Measurements from ENCODE around the gene PRKCA.
"Not testable (repeated sequence)": the region's sequence is repeated elsewhere in the genome, so short reads cannot be mapped to it uniquely, and the experiment has no call there.

Gene PRKCA

DNA sequence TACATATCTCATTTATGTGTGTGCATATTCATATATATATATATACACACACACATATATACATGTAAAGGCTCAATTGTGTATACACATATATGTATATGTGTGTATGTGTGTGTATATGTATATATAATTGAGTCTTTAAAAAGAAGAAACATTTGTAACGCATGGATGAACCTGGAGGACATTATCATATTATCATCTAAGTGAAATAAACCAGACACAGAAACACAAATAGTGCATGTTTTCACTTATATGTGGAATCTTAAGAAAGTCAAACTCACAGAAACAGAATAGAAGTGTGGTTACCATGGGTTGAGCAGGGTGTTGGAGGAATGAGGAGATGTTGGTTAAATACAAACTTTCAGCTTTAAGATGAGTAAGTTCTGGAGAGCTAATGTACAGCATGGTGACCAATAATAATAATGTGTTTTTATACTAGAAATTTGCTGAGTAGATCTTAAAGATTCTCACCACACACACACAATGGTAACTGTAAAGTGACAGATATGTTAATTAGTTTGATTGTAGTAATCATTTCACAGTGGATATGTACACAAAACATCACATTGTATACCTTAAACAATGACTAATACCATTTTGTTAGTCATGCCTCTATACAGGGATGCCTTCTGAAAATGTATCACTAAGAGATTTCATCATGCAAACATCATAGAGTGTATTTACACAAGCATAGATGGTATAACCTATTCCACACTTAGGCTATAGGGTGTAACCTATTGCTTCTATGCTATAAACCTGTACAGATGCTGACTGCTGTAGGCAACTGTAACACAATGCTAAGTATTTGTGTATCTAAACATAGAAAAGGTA lies 399.9 kb downstream of the PRKCA start:
- no peak for DNase-seq

- no peak for DNase-seq
Observed at GRCh38 chr17:66704858-66705520, 402.6 kb downstream of the PRKCA start.

- DNase-seq, result no peak
Observed at GRCh38 chr17:66706851-66707450, 404.5 kb downstream of the PRKCA start.

DNA sequence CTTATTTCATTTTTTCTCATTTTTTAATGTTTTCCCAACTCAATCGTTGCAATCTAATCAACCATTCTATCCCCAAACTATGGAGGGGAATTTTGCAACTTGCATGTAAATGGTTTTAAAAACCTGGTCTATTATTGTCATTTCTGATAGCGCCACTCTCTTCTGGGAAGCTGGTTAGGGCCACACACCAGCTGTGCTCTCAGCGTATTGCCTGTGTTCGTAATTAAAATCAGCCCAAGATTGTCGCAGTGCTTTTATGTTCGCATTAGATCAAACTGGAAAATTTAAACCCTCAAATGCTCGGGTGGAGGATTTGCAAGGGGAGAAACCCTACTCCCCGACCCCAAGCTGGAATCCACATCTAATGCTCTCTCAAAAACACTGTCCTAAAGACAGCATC lies 409.0 kb downstream of the PRKCA start:
- DNase-seq, result no peak

- no peak for DNase-seq
Observed at GRCh38 chr17:66711881-66712321, 409.5 kb downstream of the PRKCA start.

DNA sequence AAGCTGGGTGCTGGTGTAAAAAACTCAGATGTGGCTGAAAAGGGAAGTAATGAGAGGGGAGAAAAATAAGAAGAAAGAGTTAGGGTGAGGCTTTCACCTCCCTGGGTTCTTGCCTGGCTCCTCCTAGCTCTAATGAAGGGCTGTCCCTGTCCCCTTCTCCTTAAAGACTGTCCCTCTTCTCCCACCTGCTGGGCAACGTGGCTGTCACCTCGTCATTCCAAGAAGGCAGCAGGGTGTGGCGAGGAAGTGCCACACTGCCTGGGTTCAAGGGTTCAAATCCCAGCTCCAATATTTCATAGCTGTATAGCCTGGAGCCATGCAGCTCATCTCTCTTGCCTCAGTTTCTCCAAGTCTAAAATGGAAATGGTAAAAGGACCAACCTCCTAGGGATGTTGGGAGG lies 410.0 kb downstream of the PRKCA start:
- DNase-seq, result no peak

- not testable (repeated sequence) for DNase-seq
Observed at GRCh38 chr17:66713021-66713532, 410.7 kb downstream of the PRKCA start.

- DNase-seq, result no peak
Observed at GRCh38 chr17:66713533-66714042, 411.2 kb downstream of the PRKCA start.

DNA sequence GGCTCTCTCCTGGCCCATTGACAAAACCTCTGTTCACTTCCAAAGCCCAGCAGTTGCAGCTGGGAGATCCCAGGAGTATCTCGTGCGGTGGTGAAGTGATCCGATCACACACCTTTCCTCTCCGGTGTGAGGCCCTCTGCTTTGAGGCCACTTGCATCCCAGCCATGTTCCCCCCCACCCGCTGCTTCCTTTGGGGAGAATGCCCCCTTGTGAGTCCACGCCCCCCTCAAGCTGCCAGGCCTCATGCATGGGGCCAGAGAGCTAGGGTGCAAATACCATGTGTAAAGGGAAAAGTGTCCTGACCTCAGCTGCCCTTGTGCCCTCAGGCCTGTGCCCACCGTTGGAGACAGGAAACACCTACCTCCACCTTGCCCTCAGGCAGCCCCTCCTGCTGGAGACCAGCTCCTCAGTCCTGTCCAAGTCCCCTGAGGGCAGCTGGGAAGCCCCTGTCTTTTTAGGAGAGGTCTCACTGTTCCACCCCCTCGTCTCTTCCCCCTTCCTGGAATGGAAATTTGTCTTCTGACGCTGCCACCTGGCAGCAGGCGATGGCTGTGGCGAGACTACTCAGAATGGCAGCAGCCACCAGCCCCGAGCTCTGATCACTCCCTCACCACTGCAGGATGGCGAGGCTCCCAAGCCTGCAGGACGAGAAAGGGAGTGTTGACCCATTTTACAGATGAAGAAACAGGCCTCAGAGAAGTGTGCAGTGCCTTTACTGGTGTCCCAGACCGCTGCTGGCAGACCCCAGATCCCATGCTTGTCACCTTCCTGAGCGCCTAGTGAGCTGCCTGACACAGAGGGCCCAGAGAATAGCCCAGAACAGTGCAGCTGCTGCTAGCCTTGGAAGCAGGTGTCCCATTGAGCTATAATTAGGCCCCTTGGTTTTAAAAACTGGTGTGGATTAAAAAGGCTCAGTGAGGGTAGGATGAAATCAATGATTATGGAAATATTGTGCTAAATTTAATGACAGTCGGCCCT lies 411.9 kb downstream of the PRKCA start:
- DNase-seq, result no peak

DNA sequence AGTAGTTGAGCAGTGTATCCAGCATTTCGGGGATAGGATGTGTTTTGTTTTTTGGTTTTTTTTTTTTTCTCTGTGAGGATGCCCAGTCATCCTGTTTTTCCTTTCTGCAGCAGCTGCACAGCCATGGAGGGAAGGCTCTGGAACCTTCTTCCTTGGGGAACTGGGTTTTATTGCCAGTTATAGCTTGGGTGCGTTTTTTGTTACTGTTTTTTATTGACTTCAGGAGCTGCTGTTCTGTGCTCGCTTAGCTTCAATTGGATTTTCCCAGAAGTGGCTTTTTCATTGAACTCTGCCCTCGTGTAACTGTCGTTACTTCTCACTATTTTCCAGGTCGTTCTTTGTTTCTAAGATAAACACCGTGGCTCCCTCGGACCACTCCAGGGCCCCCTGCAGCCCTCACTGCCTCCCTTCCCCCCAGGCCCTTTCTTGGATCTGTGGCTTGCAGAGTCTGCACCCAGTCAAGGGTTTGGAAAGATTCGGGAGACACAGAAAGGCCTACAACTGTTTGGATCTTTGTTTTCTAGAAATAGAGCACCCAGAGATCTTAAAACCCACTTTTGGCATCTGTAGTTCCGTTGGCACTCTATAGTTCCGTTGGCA lies 412.8 kb downstream of the PRKCA start:
- DNase-seq, result no peak

DNA sequence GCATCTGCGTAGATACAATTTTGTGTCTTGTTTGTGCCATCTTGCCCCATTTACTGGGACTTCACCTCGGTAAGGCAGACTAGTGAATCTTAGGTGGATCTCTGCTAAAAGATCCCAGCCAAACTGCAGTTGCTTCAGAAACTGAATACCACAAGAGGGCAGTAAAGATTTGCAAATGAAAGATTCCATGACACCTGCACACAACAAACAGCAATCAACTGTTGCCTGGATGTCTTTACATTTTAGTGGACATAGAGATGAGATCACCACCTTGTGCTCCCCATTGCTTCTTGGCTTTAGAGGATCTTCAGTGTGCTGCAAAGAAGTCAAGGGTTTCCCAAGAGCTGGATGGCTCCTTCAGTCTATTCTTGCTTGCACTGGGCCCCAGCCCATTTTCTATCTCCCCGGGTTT lies 413.3 kb downstream of the PRKCA start:
- DNase-seq, result no peak

GRCh38 chr17:66716236-66717026 lies 414.0 kb downstream of the PRKCA start:
- no peak for DNase-seq

DNA sequence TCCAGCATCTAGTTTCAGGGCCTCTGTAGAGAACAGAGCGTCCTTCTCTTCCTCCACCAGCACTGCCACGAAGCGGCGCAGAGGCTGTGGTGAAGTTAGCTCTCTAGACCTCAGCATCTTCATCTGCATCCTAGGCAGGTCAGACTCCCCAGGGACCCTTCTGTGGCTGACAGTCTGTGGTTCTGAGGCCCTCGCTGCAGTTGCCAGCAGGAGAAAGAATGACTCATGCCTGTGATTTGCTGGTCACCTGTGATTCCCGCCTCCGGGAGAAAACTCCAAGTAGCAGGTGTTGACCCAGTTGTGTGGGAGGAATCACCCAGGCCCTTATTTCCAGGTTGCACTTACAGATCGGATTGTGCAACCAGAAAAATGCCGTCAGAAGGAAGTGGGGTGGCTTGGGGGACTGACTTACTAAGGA lies 415.2 kb downstream of the PRKCA start:
- no peak for DNase-seq

- DNase-seq, result no peak
Observed at GRCh38 chr17:66720027-66720426, 417.6 kb downstream of the PRKCA start.

- no peak for DNase-seq
Observed at GRCh38 chr17:66720567-66720966, 418.2 kb downstream of the PRKCA start.

GRCh38 chr17:66722341-66722740 lies 419.9 kb downstream of the PRKCA start:
- DNase-seq, result no peak

- no peak for DNase-seq
Observed at GRCh38 chr17:66724581-66725341, 422.3 kb downstream of the PRKCA start.

DNA sequence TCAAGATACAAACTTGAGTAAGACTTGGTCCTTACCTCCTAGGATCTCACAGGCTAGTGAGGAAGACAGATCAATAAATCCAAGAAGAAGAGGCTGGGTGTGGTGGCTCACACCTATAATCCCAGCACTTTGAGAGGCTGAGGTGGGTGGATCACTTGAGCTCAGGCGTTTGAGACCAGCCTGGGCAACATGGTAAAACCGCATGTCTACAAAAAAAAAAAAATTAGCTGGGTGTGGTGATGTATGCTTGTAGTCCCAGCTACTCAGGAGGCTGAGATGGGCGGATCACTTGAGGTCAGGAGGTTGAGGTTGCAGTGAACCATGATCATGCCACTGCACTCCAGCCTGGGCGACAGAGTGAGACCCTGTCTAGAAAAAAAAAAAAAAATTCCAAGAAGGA lies 423.0 kb downstream of the PRKCA start:
- DNase-seq, result not testable (repeated sequence)

- no peak for DNase-seq
Observed at GRCh38 chr17:66725956-66726355, 423.5 kb downstream of the PRKCA start.

DNA sequence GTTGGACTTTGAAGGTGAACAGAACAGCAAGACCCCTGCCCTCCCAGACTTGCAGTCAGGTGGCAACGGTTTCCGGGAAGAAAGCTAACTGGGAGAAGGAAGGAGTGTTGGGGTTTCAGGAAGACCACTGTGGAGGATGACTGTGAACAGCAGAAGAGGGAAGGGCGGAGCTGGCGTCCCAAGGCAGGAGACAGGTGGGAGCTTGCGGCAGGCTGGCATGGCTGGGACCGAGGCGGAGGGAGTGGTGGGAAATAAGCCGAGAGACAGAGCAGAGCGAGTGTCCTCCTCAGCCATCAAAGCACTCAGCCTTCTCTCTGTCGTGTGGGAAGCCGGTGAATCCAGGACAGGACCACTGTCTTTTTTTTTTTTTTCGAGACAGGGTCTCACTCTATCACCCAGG lies 424.0 kb downstream of the PRKCA start:
- no peak for DNase-seq
